DOHH2 (cell line): ENCODE measurements around the gene TSC1.

Experiments used
- EZH2phosphoT487 ChIP-seq: fragments of 200-600 bp; sonication (generic); IDR thresholded peaks from 2 replicates; pipeline ENCODE4 v1.6.1; 2017; ENCODE audit warnings: borderline replicate concordance, mild to moderate bottlenecking, antibody characterized with exemption, low read length, moderate library complexity, mixed read lengths
- TF ChIP-seq, protein P1 (sequence below): fragments of 200-600 bp; sonication (generic); IDR thresholded peaks from one replicate; pipeline ENCODE4 v1.5.1; 2014; ENCODE audit warnings: antibody characterized with exemption, mild to moderate bottlenecking, low read depth, low read length; ENCODE audit not compliant: poor library complexity, severe bottlenecking

DNA sequence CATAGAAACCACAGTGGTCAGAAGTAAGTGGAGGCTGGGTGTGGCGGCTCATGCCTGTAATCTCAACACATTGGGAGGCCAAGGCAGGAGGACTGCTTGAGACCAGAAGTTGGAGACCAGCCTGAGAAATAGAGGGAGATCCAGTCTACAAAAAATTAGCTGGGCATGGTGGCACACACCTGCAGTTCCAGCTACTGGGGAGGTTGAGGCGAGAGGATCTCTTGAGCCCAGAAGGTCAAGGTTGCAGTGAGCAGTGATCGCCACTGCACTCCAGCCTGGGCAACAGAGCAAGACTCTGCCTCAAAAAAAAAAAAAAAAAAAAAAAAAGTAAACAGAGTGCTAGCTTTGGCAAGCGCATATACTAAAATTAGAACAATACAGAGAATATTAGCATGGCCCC is 90.9 kb downstream of the TSC1 start:
- TF ChIP-seq, protein P1, sequence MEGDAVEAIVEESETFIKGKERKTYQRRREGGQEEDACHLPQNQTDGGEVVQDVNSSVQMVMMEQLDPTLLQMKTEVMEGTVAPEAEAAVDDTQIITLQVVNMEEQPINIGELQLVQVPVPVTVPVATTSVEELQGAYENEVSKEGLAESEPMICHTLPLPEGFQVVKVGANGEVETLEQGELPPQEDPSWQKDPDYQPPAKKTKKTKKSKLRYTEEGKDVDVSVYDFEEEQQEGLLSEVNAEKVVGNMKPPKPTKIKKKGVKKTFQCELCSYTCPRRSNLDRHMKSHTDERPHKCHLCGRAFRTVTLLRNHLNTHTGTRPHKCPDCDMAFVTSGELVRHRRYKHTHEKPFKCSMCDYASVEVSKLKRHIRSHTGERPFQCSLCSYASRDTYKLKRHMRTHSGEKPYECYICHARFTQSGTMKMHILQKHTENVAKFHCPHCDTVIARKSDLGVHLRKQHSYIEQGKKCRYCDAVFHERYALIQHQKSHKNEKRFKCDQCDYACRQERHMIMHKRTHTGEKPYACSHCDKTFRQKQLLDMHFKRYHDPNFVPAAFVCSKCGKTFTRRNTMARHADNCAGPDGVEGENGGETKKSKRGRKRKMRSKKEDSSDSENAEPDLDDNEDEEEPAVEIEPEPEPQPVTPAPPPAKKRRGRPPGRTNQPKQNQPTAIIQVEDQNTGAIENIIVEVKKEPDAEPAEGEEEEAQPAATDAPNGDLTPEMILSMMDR = no peak
- TF ChIP-seq EZH2phosphoT487 = no peak
